SK-N-SH (cell line): ENCODE results near the gene SLC31A1.

Experiments
- CTCF ChIP-seq: fragments of 200-600 bp; sonication (generic); IDR thresholded peaks from 2 replicates; pipeline ENCODE4 v1.6.1; 2017; ENCODE audit warnings: antibody characterized with exemption, mild to moderate bottlenecking, moderate library complexity
- EZH2phosphoT487 ChIP-seq: fragments of 200-600 bp; sonication (generic); IDR thresholded peaks from 2 replicates; pipeline ENCODE4 v1.6.1; 2017; ENCODE audit warnings: low read depth, mixed run types, mild to moderate bottlenecking, antibody characterized with exemption, moderate library complexity, borderline replicate concordance
- TAF1 ChIP-seq: IDR thresholded peaks from 2 replicates; pipeline ENCODE4 v1.6.1; 2012; ENCODE audit warnings: low read depth, mild to moderate bottlenecking, low read length, moderate library complexity, borderline replicate concordance

- TF ChIP-seq EZH2phosphoT487 (no peak), CTCF (no peak), TAF1 (no peak)
Measured at GRCh38 chr9:113258282-113258681, 36.9 kb downstream of the SLC31A1 start.
